GM21423 (cell line): ENCODE measurements around the gene ATP6V0E2.
"Not testable (repeated sequence)": the region's sequence is repeated elsewhere in the genome, so short reads cannot be mapped to it uniquely, and the experiment has no call there.

Source experiments
- ATAC-seq: cut with Tn5 transposase; IDR thresholded peaks from one replicate; pipeline ENCODE4 v1.9.1; 2021; ENCODE audit warnings: mild to moderate bottlenecking, moderate library complexity; ENCODE audit not compliant: unreplicated experiment

Gene ATP6V0E2

DNA sequence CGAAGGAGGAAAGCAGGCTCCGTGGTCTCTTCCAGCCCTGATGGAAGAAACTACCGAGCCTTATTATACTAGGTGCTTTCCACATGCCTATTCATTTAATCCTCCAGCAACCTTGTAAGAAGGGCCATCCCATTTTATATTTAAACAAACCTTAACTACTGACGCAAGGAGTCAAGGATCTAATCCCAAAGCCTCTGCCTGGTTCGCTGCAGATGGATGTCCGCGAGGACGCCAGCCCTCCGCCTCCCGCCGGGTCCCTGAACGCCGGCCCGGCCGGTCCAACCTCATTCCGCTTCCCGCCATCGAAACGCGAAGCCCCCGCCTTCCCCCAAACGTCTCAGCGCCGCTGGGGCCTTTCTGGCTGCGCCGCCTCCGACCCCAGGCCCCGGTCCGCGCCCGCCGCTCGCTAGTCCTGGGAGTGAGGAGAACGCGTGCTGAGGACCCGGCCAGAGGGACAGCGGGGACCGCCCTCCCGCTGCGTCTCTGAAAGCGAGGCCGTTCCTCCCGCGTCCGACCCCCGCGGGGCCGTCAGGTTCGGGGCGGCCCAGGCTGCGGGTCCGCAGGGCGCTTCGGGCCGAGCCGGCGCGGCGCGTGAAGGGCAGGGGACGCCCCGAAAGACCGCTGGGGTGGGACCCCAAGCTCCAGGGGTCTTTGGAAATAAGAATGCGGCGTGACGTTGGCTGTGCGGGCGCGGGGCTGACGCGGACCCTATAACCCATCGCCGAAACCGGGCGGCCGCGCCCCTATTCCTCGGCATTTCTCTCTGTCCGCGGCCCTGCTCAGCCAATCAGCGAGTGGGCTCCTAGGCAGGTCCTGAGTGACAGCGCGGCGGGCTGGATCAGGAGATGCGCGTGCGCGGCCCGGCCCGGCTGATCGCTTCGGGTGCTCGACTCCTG is at the start of gene ATP6V0E2:
Gene ATP6V0E2, plus strand, starts transcription at position 896 of the 896 bp plus-strand sequence. CDS start 97 bp downstream, outside the sequence.
- peak; percentile 89 for ATAC-seq

DNA sequence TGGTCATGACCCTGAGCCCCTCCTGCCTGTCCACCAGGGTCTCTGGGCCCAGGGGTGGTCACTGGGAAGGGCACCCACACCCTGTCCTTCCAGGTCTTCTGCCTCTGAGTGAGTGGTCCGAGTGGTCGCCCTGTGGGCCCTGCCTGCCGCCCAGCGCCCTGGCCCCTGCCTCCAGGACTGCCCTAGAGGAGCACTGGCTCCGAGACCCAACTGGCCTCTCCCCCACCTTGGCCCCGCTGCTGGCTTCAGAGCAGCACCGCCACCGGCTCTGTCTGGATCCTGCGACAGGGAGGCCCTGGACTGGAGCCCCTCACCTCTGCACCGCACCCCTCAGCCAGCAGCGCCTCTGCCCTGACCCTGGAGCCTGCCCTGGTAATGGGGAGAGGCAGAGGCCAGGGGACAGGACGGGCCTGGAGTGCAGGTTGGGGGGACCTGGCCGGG is 49.4 kb upstream of the ATP6V0E2 start:
- ATAC-seq = no peak

DNA sequence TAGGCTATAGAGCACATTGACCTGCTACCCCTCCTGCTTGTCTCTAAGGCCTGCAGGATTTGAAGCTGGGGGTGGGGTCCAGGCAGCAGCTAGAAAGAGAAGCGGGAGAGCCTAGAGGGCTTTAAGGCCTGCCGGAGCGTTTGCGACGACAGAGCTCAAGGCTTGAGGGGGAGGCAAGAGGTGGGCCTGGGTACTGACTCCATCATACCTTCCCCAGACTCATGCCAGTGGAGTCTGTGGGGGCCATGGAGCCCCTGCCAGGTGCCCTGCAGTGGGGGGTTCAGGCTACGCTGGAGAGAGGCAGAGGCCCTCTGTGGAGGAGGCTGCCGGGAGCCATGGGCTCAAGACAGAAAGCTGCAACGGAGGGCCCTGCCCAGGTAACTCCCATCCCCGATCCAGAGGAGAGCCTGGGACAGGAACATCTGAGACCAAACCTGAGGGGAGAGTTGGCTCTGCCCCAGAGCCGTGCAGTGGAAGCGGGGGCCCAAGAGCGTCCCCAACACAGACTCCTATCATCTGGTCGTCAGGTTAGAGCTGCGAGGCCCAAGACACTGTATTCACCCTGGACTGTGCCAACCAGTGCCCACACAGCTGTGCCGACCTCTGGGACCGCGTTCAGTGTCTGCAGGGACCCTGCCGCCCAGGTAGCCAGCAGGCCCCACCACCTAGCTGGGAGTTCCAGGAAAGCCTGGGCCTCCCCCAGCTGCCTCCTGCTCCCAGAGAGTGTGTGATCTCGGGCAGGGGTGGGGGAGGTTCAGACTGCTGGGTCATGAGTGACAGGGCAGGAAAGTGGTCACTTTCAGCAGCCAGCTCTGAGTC is 48.8 kb upstream of the ATP6V0E2 start:
- ATAC-seq = no peak

DNA sequence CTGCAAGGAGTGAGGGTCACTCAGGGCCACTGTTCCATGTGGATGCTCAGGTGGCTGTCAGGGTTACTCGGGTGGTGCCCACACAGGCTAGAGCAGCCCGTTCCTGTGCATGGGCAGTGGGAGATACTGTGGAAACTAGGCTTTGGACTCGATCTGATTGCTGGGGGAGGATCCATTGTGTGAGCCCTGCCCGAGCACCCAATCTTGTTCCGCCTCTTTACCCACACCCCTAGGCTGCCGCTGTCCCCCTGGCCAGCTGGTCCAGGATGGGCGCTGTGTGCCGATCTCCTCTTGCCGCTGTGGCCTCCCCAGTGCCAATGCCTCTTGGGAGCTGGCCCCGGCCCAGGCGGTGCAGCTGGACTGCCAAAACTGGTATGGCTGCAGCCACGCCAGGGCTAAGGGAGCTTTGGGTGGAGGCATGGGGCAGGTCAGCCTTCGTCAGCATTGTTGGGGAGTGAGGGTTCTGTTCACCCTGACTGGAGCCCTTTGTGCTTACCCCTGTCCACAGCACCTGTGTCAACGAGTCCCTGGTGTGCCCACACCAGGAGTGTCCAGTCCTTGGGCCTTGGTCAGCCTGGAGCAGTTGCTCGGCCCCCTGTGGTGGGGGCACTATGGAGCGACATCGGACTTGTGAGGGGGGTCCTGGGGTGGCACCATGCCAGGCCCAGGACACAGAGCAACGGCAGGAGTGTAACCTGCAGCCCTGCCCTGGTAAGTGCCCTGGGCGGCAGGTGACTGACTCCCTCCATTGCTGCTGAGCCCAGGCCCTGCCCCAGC is 48.0 kb upstream of the ATP6V0E2 start:
- no peak for ATAC-seq

DNA sequence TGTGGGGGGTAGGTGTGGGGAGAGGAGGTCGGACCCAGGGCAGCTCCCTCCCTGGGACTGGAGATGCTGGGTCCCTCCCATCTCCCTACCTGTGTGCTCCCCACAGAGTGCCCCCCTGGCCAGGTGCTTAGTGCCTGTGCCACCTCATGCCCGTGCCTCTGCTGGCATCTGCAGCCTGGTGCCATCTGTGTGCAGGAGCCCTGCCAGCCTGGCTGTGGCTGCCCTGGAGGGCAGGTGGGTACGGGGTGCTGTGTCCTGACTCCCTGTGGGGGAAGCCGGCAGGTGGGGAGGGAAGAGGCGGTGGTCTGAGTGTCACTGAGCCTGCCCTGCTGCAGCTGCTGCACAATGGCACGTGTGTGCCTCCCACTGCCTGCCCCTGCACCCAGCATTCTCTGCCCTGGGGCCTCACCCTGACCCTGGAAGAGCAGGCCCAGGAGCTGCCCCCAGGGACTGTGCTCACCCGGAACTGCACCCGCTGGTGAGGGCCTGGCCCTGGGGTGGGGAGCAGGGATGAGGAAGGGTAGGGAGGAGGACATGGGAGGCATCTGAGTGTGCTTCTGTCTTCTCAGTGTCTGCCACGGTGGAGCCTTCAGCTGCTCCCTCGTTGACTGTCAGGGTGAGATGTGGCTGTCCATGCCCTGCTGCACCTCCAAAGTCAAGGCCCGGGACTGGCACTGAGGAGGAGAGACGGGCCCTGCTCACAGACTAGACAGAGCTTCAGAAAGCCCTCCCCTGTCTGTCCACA is 47.3 kb upstream of the ATP6V0E2 start:
- ATAC-seq = no peak

DNA sequence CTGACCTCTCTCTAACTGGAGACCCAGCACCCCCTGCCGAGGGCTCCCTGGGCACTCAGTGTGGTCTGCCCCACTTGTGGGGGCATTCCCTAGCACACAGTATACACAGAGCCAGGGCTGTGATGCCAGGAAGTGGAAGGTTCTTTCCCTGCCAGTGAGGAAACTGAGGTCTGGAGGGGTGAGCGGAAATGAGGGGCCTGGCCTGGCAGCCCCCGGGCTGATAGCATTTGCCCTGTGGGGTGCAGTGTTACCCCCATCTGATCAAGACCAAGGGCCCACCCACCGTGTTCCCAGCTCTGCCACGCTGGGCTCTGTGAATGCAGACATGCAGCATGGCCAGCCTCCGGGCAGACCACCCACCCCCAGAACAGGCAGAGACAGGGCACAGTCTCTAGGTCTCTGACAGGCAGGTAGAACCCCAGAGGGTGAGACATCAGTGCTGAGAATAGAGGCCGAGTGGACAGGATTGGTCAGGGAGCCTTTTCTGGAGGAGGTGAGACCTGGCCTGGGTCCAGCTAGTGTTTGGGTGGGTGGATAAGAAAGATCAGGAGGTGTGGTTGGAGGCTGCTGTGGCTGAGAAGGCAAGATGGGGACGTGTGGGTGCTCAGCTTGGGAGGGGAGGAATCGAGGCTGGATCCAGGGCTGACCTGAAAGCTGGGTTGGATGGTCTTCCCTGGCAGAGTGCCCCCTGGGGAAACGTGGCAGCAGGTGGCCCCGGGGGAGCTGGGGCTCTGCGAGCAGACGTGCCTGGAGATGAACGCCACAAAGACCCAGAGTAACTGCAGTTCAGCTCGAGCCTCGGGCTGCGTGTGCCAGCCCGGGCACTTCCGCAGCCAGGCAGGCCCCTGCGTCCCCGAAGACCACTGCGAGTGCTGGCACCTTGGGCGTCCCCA is 46.4 kb upstream of the ATP6V0E2 start:
- ATAC-seq = no peak

DNA sequence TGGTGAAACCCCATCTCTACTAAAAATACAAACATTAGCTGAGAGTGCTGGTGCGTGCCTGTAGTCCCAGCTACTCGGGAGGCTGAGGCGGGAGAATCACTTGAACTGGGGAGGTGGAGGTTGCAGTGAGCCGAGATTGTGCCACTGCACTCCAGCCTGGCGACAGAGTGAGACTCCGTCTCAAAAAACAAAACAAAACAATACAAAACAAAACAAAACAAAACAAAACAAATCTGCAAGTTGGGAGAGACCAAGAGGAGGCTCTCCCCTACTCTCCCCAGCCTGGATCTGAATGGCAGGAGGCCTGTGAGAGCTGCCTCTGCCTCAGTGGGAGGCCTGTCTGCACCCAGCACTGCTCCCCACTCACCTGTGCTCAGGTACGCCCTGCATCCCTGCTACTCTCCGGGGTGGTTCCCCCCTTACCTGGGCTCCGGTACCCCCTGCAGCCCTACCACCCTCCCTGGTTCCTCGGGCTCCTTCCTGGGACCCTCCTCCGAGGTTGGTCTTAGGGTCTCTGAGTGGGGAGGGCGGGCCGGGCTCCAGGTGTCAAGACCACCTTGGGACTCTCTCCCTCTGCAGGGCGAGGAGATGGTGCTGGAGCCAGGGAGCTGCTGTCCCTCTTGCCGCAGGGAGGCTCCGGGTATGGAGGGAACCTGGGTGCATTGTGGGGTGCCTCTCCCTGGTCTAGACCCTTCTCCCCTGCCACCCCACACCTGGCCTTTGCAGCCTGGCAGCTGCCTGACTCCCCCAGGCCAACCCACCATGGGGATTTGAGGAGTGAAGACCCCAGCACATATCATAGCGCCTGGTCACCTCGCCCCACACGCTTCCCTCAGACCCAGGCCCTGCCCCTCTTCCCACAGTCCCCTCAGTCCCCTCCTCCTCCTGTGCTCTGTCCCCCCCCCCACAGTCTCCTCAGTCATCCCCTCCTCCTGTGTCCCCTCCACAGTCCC is 45.1 kb upstream of the ATP6V0E2 start:
- ATAC-seq = no peak

DNA sequence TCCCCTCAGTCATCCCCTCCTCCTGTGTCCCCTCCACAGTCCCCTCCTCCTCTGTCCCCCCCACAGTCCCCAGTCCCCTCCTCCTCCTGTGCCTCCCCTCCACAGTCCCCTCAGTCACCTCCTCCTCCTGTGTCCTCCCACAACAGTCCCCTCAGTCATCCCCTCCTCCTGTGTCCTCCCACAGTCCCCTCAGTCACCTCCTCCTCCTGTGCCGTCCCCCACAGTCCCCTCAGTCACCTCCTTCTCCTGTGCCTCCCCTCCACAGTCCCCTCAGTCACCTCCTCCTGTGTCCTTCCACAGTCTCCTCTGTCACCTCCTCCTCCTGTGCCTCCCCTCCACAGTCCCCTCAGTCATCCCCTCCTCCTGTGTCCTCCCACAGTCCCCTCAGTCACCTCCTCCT is 43.2 kb upstream of the ATP6V0E2 start:
- not testable (repeated sequence) for ATAC-seq

DNA sequence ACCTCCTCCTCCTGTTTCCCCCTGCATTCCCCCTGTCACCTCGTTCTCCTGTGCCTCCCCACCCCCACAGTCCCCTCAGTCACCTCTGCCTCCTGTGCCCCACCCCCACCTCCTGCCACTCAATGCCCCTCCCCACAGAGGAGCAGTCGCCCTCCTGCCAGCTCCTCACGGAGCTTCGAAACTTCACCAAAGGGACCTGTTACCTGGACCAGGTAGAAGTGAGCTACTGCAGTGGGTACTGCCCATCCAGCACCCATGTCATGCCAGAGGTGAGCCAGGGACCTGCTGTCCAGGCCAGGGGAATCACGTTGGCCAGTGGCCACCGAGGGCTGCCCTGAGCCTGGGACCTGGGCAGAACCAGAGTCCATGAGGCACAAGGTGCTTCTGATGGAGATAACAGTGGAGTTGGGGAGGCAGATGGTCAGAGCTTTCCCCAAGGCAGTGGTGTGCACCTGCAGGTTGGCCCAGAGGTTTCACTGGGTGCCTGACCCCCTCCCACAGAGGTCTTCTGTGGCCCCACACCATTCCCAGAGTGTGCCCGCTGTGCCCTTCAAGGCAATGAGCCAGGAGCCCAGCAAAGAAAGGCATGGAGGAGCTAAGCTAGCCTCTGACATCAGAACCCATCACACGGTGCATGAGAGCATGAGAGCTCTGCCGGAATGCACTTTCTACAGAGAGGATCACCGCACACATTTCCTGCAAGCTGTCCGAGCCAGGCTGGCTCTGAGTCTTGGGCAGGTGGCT is 42.6 kb upstream of the ATP6V0E2 start:
- ATAC-seq = no peak

DNA sequence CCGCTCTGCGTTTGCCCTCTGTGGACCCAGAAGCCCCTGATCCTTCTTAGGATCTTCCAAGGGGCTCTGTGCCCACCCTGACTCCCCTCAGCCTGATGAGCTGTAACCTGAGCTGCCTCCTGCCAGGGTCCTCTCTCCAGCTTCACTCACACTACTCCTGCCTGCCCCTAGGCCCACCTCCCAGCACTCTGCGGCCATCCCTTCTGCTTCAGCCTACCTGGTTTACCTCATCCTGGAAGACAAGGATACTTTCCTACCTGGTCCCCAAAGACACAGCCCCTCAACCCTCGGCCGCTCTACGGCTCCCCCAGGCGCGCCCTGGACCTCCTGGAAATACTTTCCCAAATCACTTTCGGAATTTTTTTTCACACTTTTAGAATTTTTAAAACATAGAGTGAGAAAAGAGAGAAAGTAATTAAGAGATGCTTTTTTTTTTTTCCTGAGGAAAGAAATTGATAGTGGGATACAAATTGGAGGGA is 42.0 kb upstream of the ATP6V0E2 start:
- no peak for ATAC-seq

DNA sequence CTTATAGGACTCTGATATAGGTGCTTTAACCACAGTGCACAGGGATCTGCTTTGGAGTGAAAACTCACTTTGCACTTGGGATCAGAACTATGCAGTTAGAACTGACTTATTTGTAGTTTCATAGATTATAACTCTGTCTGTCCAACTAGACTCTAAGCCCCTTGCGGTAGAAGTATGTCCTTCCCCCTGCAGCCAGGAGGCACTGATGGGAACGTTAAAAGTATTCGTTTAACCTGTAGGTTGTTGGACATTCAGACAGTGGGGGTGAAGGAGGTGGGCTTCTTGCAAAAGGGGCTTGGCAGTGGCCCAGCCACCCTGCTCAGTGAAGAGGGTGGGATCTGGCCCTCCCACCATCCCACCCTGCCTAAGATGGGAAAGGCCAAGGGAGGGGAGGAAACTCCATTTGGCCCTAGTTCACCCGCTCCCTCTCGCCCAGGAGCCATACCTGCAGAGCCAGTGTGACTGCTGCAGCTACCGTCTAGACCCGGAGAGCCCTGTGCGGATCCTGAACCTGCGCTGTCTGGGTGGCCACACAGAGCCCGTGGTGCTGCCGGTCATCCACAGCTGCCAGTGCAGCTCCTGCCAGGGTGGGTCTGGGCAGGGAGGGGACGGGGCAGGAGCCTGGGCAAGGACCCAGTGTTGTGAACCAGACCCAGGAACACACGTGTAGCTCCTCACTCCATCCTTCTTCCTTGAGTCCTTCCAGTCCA is 41.3 kb upstream of the ATP6V0E2 start:
- ATAC-seq = no peak

DNA sequence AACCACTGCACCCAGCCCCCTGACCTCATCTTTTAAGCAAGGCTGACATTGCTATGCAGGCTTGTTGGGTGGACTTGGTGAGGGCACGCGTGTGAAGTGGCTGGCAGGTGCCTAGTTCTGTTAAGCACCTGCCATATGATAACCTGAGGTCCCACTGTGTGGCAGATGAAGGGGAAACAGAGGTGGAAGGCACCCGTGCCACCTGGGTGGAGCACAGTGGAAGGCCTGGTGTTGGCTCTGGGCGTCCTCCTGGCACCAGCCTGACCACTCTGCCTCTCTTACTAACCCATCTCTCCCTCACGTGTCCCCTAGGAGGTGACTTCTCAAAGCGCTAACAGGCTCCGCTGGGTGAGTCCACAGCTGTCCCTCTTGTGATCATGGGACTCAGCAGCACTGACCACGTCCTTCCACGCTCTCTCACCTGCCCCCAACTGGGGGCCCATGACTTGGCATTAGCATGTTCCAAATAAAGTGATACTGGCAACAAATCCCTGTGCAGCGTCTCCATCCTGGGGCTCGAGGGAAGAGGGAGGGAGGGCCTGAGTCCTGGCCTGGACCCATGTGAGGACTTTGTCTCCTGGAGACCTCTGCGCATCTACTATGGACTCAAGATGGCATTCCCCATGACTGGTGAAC is 40.2 kb upstream of the ATP6V0E2 start:
- ATAC-seq = no peak

DNA sequence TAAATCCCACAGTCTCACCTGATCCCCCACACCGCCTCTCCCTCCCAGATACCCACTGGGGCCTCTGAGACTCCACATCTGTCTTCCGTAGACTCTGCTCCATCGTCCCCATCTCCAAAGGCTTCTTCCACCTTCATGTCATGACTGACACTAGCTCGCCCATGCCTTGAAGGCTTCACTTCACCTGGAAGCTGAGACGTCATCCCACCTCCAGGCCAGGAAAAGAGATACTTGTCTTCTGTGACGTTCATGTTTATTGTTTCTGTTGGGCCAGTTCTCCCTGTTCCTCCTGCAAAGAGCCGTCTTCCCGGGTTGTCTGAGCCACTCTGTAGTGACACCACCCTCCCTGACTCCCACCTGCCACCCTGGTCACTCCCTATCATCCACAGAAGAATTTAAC is 39.2 kb upstream of the ATP6V0E2 start:
- ATAC-seq = no peak

DNA sequence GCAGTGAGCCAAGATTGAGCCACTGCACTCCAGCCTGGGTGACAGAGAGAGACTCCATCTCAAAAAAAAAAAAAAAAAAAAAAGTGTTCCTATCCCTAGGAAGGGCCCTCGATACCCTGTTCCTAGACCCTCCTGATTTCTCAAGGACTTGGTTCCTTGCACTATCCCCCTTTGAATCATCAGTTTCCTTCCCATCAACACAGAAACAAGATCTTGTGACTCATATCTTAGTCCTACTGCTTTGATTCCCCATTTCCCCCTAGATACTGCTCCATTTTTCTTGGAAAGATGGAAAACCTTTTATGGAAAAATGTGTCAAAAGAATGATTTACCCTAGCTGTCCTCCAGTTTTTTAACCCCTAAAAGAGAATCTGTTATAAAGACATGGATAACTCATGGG is 37.3 kb upstream of the ATP6V0E2 start:
- ATAC-seq = no peak

DNA sequence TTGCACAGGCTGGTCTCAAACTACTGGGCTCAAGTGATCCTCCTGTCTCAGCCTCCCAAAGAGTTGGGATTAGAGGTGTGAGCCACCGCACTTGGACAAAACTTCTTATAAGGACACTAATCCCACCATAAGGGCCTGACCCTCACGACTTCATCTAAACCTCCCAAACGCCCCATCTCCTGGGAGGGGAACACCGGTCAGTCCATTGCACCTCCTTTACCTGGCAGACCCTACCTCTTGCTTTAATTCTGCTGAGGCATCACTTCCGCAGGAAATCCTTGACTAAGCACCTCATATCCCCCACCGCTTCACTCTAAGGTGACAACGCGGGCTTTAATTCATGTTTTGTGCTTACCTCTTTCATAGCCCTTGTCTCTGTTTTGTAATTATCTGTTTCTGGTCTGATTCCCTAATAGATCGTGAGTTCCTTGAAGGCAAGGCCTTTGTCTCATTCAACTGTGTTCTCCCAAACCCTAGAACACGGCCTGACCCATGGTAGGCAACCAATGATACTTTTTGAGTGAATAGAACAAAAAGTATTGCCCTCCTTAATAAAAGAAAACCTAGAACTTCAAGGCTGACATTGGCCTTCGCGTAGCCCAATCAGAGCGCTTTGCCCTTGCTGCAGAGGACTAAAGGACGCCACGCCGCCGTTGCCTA is 36.1 kb upstream of the ATP6V0E2 start:
- no peak for ATAC-seq
